Activated CD8-positive, alpha-beta T cell treated with anti-CD3 and anti-CD28 coated beads for 36 hours (primary cell): ENCODE data around the gene CREBBP. TPM values are rescaled to one million over a fixed set of nuclear protein-coding genes. Genes with fewer than 3 reads are reported as not detected.

ENCODE experiments used
- ATAC-seq: fragments of 200-7000 bp; cut with Tn5 transposase; one replicate; pipeline ENCODE4 v1.10.0; 2021; ENCODE audit warnings: mild to moderate bottlenecking, moderate library complexity
- CTCF ChIA-PET: fragments of 350-600 bp; sonication (Branson Sonifier 250); formaldehyde crosslinking; loops from one replicate; lab custom pipeline; 2021; ENCODE audit warnings: antibody characterized with exemption; lab: Charles Lee
- POLR2A ChIA-PET: fragments of 350-600 bp; sonication (Branson Sonifier 250); formaldehyde crosslinking; loops from one replicate; lab custom pipeline; 2021; ENCODE audit warnings: antibody characterized with exemption; lab: Charles Lee
- DNase-seq: peaks from one replicate; pipeline ENCODE4 v3.0.0-alpha.2; 2020
- H3K27ac Mint-ChIP-seq: one replicate; pipeline ENCODE4 v1.8.0; 2021; ENCODE audit warnings: mild to moderate bottlenecking, mixed read lengths
- H3K27me3 Mint-ChIP-seq: one replicate; pipeline ENCODE4 v1.8.0; 2021; ENCODE audit warnings: mixed read lengths
- H3K36me3 Mint-ChIP-seq: one replicate; pipeline ENCODE4 v1.8.0; 2021; ENCODE audit warnings: low read depth, mixed read lengths
- H3K4me1 Mint-ChIP-seq: one replicate; pipeline ENCODE4 v1.8.0; 2021; ENCODE audit warnings: low read depth, mixed read lengths
- H3K4me3 Mint-ChIP-seq: one replicate; pipeline ENCODE4 v1.8.0; 2021; ENCODE audit warnings: mild to moderate bottlenecking, moderate library complexity, mixed read lengths
- H3K9me3 Mint-ChIP-seq: one replicate; pipeline ENCODE4 v1.8.0; 2021; ENCODE audit warnings: mixed read lengths
- intact Hi-C: fragments of 100-400 bp; cut with micrococcal nuclease; formaldehyde crosslinking; loops from one replicate; pipeline ENCODE4 v1.10.0; 2022
- total RNA-seq, 2 experiments: library from RNA; stranded (reverse); gene quantifications; one replicate each; pipeline ENCODE4 v1.2.3, GENCODE V29; 2021
- TF ChIP-seq, protein P1 (sequence below): fragments of 200-600 bp; IDR thresholded peaks from one replicate; pipeline ENCODE4 v1.8.0; 2022; ENCODE audit warnings: antibody characterized with exemption, mild to moderate bottlenecking

The CREBBP gene
- total RNA-seq, 2 experiments from 2014 or later, result 27.9 to 33.5 TPM

DNA sequence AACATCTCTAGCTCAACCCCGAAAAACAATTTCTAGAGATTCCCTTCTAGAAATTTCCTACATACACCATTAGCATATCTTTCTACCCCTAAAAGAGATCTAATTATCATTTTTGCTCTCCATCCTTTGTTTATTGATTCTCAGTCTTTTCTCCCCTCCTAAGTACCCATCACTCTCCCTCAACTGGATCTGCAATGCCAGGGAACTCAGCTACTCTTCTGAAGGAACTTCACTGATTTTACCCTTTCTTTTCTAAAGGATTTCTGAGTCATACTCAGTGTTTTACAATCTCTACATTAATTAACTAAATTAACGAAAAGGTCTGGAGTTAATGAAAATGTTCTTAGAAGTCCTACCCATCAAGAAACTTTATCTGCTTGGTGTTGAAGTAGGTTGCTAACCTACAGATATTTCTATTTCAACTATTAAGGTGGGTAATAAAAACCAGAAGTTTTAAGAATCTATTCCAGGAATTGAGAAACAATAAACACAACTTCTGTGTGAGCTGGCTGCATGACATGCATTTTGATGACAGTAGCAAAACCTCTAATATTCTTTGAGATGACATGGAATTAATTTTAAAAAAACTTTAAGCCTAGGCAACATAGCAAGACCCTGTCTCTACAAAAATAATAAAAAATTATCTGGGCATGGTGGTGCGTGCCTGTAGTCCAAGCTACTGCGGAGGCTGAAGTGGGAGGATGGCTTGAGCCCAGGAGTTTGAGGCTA, 13.6 kb downstream of the CREBBP start:
- Mint-ChIP-seq H3K27ac (peak overlapping the region; percentile 47), H3K36me3 (no peaks in the 10 kb centered on the region), H3K9me3 (no peaks in the 10 kb centered on the region), H3K4me3 (no peak overlapping the region), H3K27me3 (no peaks in the 10 kb centered on the region), H3K4me1 (peaks cover 87% of the 10 kb centered on the region)
- TF ChIP-seq, protein P1, sequence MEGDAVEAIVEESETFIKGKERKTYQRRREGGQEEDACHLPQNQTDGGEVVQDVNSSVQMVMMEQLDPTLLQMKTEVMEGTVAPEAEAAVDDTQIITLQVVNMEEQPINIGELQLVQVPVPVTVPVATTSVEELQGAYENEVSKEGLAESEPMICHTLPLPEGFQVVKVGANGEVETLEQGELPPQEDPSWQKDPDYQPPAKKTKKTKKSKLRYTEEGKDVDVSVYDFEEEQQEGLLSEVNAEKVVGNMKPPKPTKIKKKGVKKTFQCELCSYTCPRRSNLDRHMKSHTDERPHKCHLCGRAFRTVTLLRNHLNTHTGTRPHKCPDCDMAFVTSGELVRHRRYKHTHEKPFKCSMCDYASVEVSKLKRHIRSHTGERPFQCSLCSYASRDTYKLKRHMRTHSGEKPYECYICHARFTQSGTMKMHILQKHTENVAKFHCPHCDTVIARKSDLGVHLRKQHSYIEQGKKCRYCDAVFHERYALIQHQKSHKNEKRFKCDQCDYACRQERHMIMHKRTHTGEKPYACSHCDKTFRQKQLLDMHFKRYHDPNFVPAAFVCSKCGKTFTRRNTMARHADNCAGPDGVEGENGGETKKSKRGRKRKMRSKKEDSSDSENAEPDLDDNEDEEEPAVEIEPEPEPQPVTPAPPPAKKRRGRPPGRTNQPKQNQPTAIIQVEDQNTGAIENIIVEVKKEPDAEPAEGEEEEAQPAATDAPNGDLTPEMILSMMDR, result no peak
- POLR2A ChIA-PET, result interaction anchor here (0.8 to 2.2 kb wide), 2 partner anchors 10 to 21 kb away, joined by 4 to 7 read pairs; no protein-coding TSS in a partner anchor
- CTCF ChIA-PET, result interaction anchor here (1.6 to 4.1 kb wide), 4 partner anchors 10 to 86 kb away, joined by 4 to 18 read pairs (median 6); no protein-coding TSS in a partner anchor
- no peak for DNase-seq
- intact Hi-C loops, result no loop called here
- ATAC-seq, result no peak

- no peak overlapping the region for H3K4me3 Mint-ChIP-seq
- POLR2A ChIA-PET, result interaction anchor here (0.8 kb wide), 1 partner anchor 9 kb away, joined by 3 read pairs; no protein-coding TSS in a partner anchor
- CTCF ChIA-PET, result interaction anchor here (1.3 to 4.1 kb wide), 3 partner anchors 8 to 14 kb away, joined by 4 to 18 read pairs (median 5); no protein-coding TSS in a partner anchor
- peaks cover 83% of the 10 kb centered on the region for H3K4me1 Mint-ChIP-seq
- TF ChIP-seq, protein P1, result no peak
- H3K9me3 Mint-ChIP-seq, result no peaks in the 10 kb centered on the region
- no peaks in the 10 kb centered on the region for H3K36me3 Mint-ChIP-seq
- no peaks in the 10 kb centered on the region for H3K27me3 Mint-ChIP-seq
- DNase-seq (no peak), ATAC-seq (no peak)
- intact Hi-C loops, result no loop called here
- H3K27ac Mint-ChIP-seq, result no peak overlapping the region
These were observed 15.3 kb downstream of the CREBBP start for GRCh38 chr16:3865241-3865640.

DNA sequence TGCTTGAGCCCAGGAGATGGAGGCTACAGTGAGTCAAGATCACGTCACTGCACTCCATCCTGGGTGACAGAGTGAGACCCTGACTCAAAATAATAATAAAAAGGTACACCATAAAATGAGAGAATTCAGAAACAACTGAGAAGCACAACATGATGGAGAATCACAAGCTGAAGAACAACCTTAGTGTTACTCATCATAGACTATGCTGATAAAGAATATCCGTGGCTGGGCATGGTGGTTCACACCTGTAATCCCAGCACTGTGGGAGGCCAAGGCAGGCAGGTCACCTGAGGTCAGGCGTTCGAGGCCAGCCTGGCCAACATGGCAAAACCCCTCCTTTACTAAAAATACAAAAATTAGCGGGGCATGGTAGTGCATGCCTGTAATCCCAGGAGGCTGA, 16.0 kb downstream of the CREBBP start:
- no peaks in the 10 kb centered on the region for H3K27me3 Mint-ChIP-seq
- no peak overlapping the region for H3K4me3 Mint-ChIP-seq
- POLR2A ChIA-PET, result interaction anchor here (1.4 kb wide), 1 partner anchor 9 kb away, joined by 4 read pairs; no protein-coding TSS in a partner anchor
- CTCF ChIA-PET, result no interaction called here
- H3K4me1 Mint-ChIP-seq, result peaks cover 83% of the 10 kb centered on the region
- TF ChIP-seq, protein P1, result no peak
- no peaks in the 10 kb centered on the region for H3K9me3 Mint-ChIP-seq
- ATAC-seq, result peak; percentile 38
- H3K36me3 Mint-ChIP-seq, result no peaks in the 10 kb centered on the region
- intact Hi-C loops, result no loop called here
- no peak overlapping the region for H3K27ac Mint-ChIP-seq
- no peak for DNase-seq

- ATAC-seq, result no peak
- POLR2A ChIA-PET, result interaction anchor here (1.3 to 1.4 kb wide), 2 partner anchors 10 to 11 kb away, joined by 3 to 4 read pairs; no protein-coding TSS in a partner anchor
These were observed 16.9 kb downstream of the CREBBP start for GRCh38 chr16:3863587-3863986.

More at GRCh38 chr16:3863587-3863986, 16.9 kb downstream of the CREBBP start:
- H3K9me3 Mint-ChIP-seq, result no peaks in the 10 kb centered on the region
- TF ChIP-seq, protein P1, result no peak
- no peak overlapping the region for H3K4me3 Mint-ChIP-seq
- H3K27ac Mint-ChIP-seq, result no peak overlapping the region
- H3K36me3 Mint-ChIP-seq, result peaks cover 3% of the 10 kb centered on the region
- CTCF ChIA-PET, result interaction anchor here (0.7 to 2.7 kb wide), 3 partner anchors 8 to 15 kb away, joined by 3 to 11 read pairs (median 7); no protein-coding TSS in a partner anchor
- intact Hi-C loops, result no loop called here
- H3K27me3 Mint-ChIP-seq, result no peaks in the 10 kb centered on the region
- no peak for DNase-seq
- peaks cover 80% of the 10 kb centered on the region for H3K4me1 Mint-ChIP-seq
